H1 (cell line): ENCODE measurements around the gene SPAST.

ENCODE experiments used
- CBX5 ChIP-seq: fragments of 300-800, 300-1000 bp; sonication (generic); IDR thresholded peaks from 2 replicates; pipeline ENCODE4 v1.7.1; 2016; ENCODE audit warnings: antibody characterized with exemption, low read length, low read depth
- EZH2 ChIP-seq: fragments of 200-600 bp; sonication (generic); IDR thresholded peaks from 2 replicates; pipeline ENCODE4 v1.7.1; 2012; ENCODE audit warnings: low read depth, mild to moderate bottlenecking, moderate library complexity, low read length, inconsistent platforms; ENCODE audit not compliant: severe bottlenecking
- FOSL1 ChIP-seq: IDR thresholded peaks from 2 replicates; pipeline ENCODE4 v1.6.1; 2011; ENCODE audit warnings: mild to moderate bottlenecking, low read depth, low read length, moderate library complexity; ENCODE audit not compliant: insufficient read depth
- RFX5 ChIP-seq: IDR thresholded peaks from 2 replicates; pipeline ENCODE4 v1.6.1; 2011; ENCODE audit warnings: low read depth, low read length, improper control_type of control experiment, borderline replicate concordance
- RXRA ChIP-seq: IDR thresholded peaks from 2 replicates; pipeline ENCODE4 v1.6.1; 2011; ENCODE audit warnings: low read depth, mild to moderate bottlenecking, low read length, moderate library complexity; ENCODE audit not compliant: insufficient read depth
- SIN3A ChIP-seq, 2 experiments: IDR thresholded peaks in 1 of 2; conservative IDR thresholded peaks in 1 of 2; 2 replicates each; pipeline ENCODE4 v1.6.1; 2011 to 2012; ENCODE audit warnings: low read length in 2 of 2, improper control_type of control experiment in 1 of 2, low read depth in 1 of 2, mild to moderate bottlenecking in 1 of 2
- YY1 ChIP-seq: IDR thresholded peaks from 2 replicates; pipeline ENCODE4 v1.6.1; 2011; ENCODE audit warnings: low read depth, mild to moderate bottlenecking, low read length
- TF ChIP-seq, protein P1 (sequence below), 3 experiments: IDR thresholded peaks; 1 replicate in 2 of 3; 2 replicates in 1 of 3; pipeline versions ENCODE4 v1.5.1 to v1.6.1; 2011; ENCODE audit warnings: low read length in 3 of 3, mild to moderate bottlenecking in 3 of 3, inconsistent platforms in 2 of 3, low read depth in 1 of 3, moderate library complexity in 1 of 3; ENCODE audit not compliant: insufficient read depth in 1 of 3; ENCODE audit errors: control extremely low read depth in 1 of 3

DNA sequence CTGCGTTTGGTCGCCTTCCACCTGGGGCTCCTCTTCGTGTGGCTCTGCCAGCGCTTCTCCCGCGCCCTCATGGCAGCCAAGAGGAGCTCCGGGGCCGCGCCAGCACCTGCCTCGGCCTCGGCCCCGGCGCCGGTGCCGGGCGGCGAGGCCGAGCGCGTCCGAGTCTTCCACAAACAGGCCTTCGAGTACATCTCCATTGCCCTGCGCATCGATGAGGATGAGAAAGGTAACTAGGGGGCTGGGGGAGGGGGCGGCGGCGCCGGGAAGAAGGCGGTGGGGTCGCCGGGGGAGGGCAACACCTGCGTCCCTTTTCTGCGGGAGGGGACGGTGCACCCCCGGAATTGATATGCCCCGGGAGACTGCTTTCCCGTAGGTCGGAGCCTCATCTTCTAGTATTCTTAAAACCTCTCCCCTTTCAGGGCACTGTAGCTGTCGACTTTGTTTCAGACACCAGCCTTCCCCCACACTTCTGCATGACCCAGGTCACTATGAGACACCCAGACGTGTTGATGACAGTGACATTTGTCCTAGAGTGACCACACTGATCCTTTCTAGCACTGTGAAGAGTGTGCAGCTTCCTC lies 755 bp downstream of the SPAST start:
- TF ChIP-seq, protein P1, sequence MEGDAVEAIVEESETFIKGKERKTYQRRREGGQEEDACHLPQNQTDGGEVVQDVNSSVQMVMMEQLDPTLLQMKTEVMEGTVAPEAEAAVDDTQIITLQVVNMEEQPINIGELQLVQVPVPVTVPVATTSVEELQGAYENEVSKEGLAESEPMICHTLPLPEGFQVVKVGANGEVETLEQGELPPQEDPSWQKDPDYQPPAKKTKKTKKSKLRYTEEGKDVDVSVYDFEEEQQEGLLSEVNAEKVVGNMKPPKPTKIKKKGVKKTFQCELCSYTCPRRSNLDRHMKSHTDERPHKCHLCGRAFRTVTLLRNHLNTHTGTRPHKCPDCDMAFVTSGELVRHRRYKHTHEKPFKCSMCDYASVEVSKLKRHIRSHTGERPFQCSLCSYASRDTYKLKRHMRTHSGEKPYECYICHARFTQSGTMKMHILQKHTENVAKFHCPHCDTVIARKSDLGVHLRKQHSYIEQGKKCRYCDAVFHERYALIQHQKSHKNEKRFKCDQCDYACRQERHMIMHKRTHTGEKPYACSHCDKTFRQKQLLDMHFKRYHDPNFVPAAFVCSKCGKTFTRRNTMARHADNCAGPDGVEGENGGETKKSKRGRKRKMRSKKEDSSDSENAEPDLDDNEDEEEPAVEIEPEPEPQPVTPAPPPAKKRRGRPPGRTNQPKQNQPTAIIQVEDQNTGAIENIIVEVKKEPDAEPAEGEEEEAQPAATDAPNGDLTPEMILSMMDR (IDR thresholded peaks at IDR 0.05; ENCODE audit: control extremely low read depth in 1 of 3, insufficient read depth in 1 of 3, low read depth in 1 of 3, low read length in 3 of 3), result no peak
- TF ChIP-seq RXRA (no peak), EZH2 (no peak), YY1 (no peak), FOSL1 (no peak), RFX5 (no peak), CBX5 (no peak), SIN3A (conservative IDR thresholded peaks at IDR 0.05 in 1 of 2, IDR thresholded peaks at IDR 0.05 in 1 of 2; ENCODE audit: low read depth in 1 of 2, low read length in 2 of 2) (no peak)
